Lung (tissue), 12 donors: ENCODE data around the gene STX17. TPM values are rescaled to one million over a fixed set of nuclear protein-coding genes. Genes with fewer than 3 reads are reported as not detected.
A peak's percentile ranks its signal among the peaks of the same experiment; 100 is the strongest.

Experiments used
- ATAC-seq: fragments of 200-7000 bp; cut with Tn5 transposase; one replicate; pipeline ENCODE4 v1.9.1; 2020; ENCODE audit warnings: moderate number of reproducible peaks; ENCODE audit not compliant: insufficient read depth, low FRiP score
- DNase-seq, 3 donors: peaks; one replicate each; pipeline ENCODE4 v3.0.0-alpha.2; 2013 to 2017
- H3K27ac ChIP-seq, 2 donors: one replicate each; pipeline ENCODE4 v1.5.1; 2013; ENCODE audit warnings: mild to moderate bottlenecking in 2 of 2, moderate library complexity in 2 of 2, control low read depth in 1 of 2, inconsistent platforms in 1 of 2, low read depth in 1 of 2, low read length in 1 of 2
- H3K27me3 ChIP-seq, 3 donors: one replicate each; pipeline ENCODE4 v1.5.1; 2013; ENCODE audit warnings: low read length in 2 of 3; ENCODE audit not compliant: control insufficient read depth in 3 of 3, insufficient read depth in 3 of 3
- H3K36me3 ChIP-seq, 4 donors: one replicate each; pipeline ENCODE4 v1.5.1; 2013; ENCODE audit warnings: low read length in 4 of 4, mild to moderate bottlenecking in 1 of 4, moderate library complexity in 1 of 4; ENCODE audit not compliant: control insufficient read depth in 4 of 4, insufficient read depth in 4 of 4
- H3K4me1 ChIP-seq, 5 donors: one replicate each; pipeline ENCODE4 v1.5.1; 2013; ENCODE audit warnings: low read length in 5 of 5, mild to moderate bottlenecking in 2 of 5, moderate library complexity in 1 of 5; ENCODE audit not compliant: control insufficient read depth in 5 of 5, insufficient read depth in 5 of 5
- H3K4me3 ChIP-seq: one replicate; pipeline ENCODE4 v1.5.1; 2013; ENCODE audit warnings: mild to moderate bottlenecking, control low read depth, moderate library complexity
- H3K9ac ChIP-seq, 2 donors: one replicate each; pipeline ENCODE4 v1.5.1; 2013; ENCODE audit warnings: low read length in 2 of 2, control low read depth in 1 of 2; ENCODE audit not compliant: insufficient read depth in 1 of 2
- H3K9me3 ChIP-seq, 4 donors: one replicate each; pipeline ENCODE4 v1.5.1; 2013; ENCODE audit warnings: low read length in 3 of 4, mild to moderate bottlenecking in 1 of 4, moderate library complexity in 1 of 4; ENCODE audit not compliant: control insufficient read depth in 4 of 4, insufficient read depth in 3 of 4
- CTCF ChIP-seq: IDR thresholded peaks from 2 replicates; pipeline ENCODE4 v1.5.1; 2012; ENCODE audit warnings: mild to moderate bottlenecking; ENCODE audit errors: control extremely low read depth, extremely low read depth
- WGBS, 2 donors: extraction: QIAGEN DNeasy Blood & Tissue Kit; methylation state at CpG; one replicate each; pipeline ENCODE4 v1.1.7; 2013; 5-methylcytosine and 5-hydroxymethylcytosine counted together
- polyA plus RNA-seq, 2 donors: library from polyadenylated mRNA; stranded (reverse); fragments of 200-250 nt; gene quantifications; one replicate each; pipeline ENCODE4 v1.2.1, GENCODE V29; 2013
- total RNA-seq, 2 donors: library from RNA; depleted of rRNA in 1 of 2; stranded (reverse); fragments of >200 nt in 1 of 2; gene quantifications; one replicate each; pipeline ENCODE4 v1.2.1, GENCODE V29; 2014 to 2021
- donor health status: control.
- donor health status: control.
- donor health status: Bipolar disorder and iron deficiency.
- donor health status: healthy.
- donor health status: DM: yes; HTN: yes; CAD: no.

STX17 gene
- total and polyA plus RNA-seq, 4 donors, result 4.7 to 55.0 (median 18.7) TPM

GRCh38 chr9:99971410-99971809 lies 65.0 kb downstream of the STX17 start:
- DNase-seq (peak; percentile 27 to 71 (median 43)), ATAC-seq (no peak)
- H3K36me3 ChIP-seq, result peaks cover 9 to 26% (median 19%) of the 10 kb centered on the region in 4 donors

GRCh38 chr9:99973455-99973854 lies 67.0 kb downstream of the STX17 start:
- 98% methylated on average over 3 of the region's 3 CpGs for WGBS, 2 donors
- DNase-seq, result no peak
- Histone ChIP-seq H3K27ac (no peak overlapping the region), H3K36me3 (peaks cover 9 to 20% (median 14%) of the 10 kb centered on the region in 4 donors), H3K4me3 (no peak overlapping the region), H3K9ac (no peak overlapping the region), H3K9me3 (no peaks in the 10 kb centered on the region), H3K4me1 (peaks cover 0 to 3% (median 0%) of the 10 kb centered on the region in 5 donors), H3K27me3 (no peaks in the 10 kb centered on the region)
- ATAC-seq, result no peak
- TF ChIP-seq CTCF, result no peak

More at GRCh38 chr9:99971410-99971809, 65.0 kb downstream of the STX17 start:
- Histone ChIP-seq H3K9me3 (no peaks in the 10 kb centered on the region), H3K9ac (no peak overlapping the region), H3K4me3 (no peak overlapping the region), H3K27me3 (no peaks in the 10 kb centered on the region), H3K27ac (peak overlapping the region in 1 of 2 donors; percentile 31), H3K4me1 (peaks cover 0 to 3% (median 0%) of the 10 kb centered on the region in 5 donors)
- no peak for TF ChIP-seq CTCF

- peaks cover 0 to 3% (median 0%) of the 10 kb centered on the region in 5 donors for H3K4me1 ChIP-seq
- no peak for TF ChIP-seq CTCF
- no peaks in the 10 kb centered on the region for H3K9me3 ChIP-seq
- WGBS, 2 donors, result 93 to 94% methylated on average over 3 of the region's 3 CpGs
- no peaks in the 10 kb centered on the region for H3K27me3 ChIP-seq
- peaks cover 0 to 9% (median 0%) of the 10 kb centered on the region in 4 donors for H3K36me3 ChIP-seq
- no peak for ATAC-seq
- H3K9ac ChIP-seq, result no peak overlapping the region
- H3K27ac ChIP-seq, result no peak overlapping the region
- no peak for DNase-seq
- H3K4me3 ChIP-seq, result no peak overlapping the region
Observed at GRCh38 chr9:99977033-99977792, 70.8 kb downstream of the STX17 start.
